Suprapubic skin (tissue), 4 donors: ENCODE data around the gene SORCS3.

Experiments used
- CTCF ChIP-seq, 2 donors: fragments of 200-600 bp in 1 of 2; fragments of 450-650 bp in 1 of 2; sonication (generic) in 1 of 2; IDR thresholded peaks; one replicate each; pipeline ENCODE4 v1.5.1; 2016 to 2019; ENCODE audit warnings: antibody characterized with exemption in 2 of 2, mild to moderate bottlenecking in 1 of 2, moderate library complexity in 1 of 2
- EP300 ChIP-seq: sonication (generic); formaldehyde crosslinking; IDR thresholded peaks from one replicate; pipeline ENCODE4 v1.6.1; 2017; ENCODE audit warnings: antibody characterized with exemption
- POLR2AphosphoS5 ChIP-seq, 3 donors: sonication (generic); formaldehyde crosslinking; IDR thresholded peaks; one replicate each; pipeline ENCODE4 v1.6.1; 2017; ENCODE audit warnings: antibody characterized with exemption in 3 of 3

GRCh38 chr10:104780165-104780564 lies 139.1 kb downstream of the SORCS3 start:
- TF ChIP-seq CTCF (IDR thresholded peaks at IDR 0.05) = no peak
- no peak for TF ChIP-seq EP300
- TF ChIP-seq POLR2AphosphoS5 (IDR thresholded peaks at IDR 0.05) = no peak
